ENCODE results near the gene C19orf67.

GRCh38 chr19:14054721-14055120, 30.9 kb downstream of the C19orf67 start:
- TF ChIP-seq CTCF (conservative IDR thresholded peaks at IDR 0.05 in 1 of 2, IDR thresholded peaks at IDR 0.05 in 1 of 2; ENCODE audit: extremely low read depth in 1 of 2, insufficient read depth in 1 of 2, low read depth in 1 of 2, low read length in 2 of 2) (no peak), EZH2 (IDR thresholded peaks at IDR 0.05; ENCODE audit: borderline replicate concordance, low read length) (no peak)
